Ascending aorta (tissue), 2 donors: Measurements from ENCODE around the gene CSF1R. TPM values are rescaled to one million over a fixed set of nuclear protein-coding genes. Genes with fewer than 3 reads are reported as not detected.

Source experiments
- DNase-seq, 2 donors: peaks; one replicate each; pipeline ENCODE4 v3.0.0-alpha.2; 2019; ENCODE audit warnings: low spot score in 2 of 2
- H3K27ac ChIP-seq, 2 donors: fragments of 200-600 bp; sonication (generic); one replicate each; pipeline ENCODE4 v1.5.1; 2016 to 2017; ENCODE audit warnings: mild to moderate bottlenecking in 1 of 2
- H3K27me3 ChIP-seq: fragments of 200-600 bp; sonication (generic); one replicate; pipeline ENCODE4 v1.5.1; 2017
- H3K36me3 ChIP-seq, 2 donors: fragments of 200-600 bp; sonication (generic); one replicate each; pipeline ENCODE4 v1.5.1; 2016
- H3K4me1 ChIP-seq, 2 donors: fragments of 200-600 bp; sonication (generic); one replicate each; pipeline ENCODE4 v1.5.1; 2016 to 2017; ENCODE audit warnings: mild to moderate bottlenecking in 1 of 2
- H3K4me3 ChIP-seq, 2 donors: fragments of 200-600 bp; sonication (generic); one replicate each; pipeline ENCODE4 v1.5.1; 2016 to 2017; ENCODE audit warnings: mild to moderate bottlenecking in 1 of 2
- H3K9me3 ChIP-seq, 2 donors: fragments of 200-600 bp; sonication (generic); one replicate each; pipeline ENCODE4 v1.5.1; 2016
- intact Hi-C: fragments of 100-400 bp; cut with DNase I; formaldehyde crosslinking; loops from one replicate; pipeline ENCODE4 v1.15.1; 2023
- total RNA-seq: library from RNA; depleted of rRNA; stranded (reverse); fragments of >200 nt; gene quantifications from one replicate; pipeline ENCODE4 v1.1.0, GENCODE V29; 2016
- TF ChIP-seq, protein P1 (sequence below), 3 experiments: fragments of 200-600 bp in 2 of 3; fragments of 450-650 bp in 1 of 3; sonication (generic) in 2 of 3; IDR thresholded peaks; one replicate each; pipeline ENCODE4 v1.5.1; 2016 to 2019; ENCODE audit warnings: antibody characterized with exemption in 3 of 3, mild to moderate bottlenecking in 1 of 3, moderate library complexity in 1 of 3

The CSF1R gene
- total RNA-seq, 1 donor from 2014 or later, result 70.9 TPM

DNA sequence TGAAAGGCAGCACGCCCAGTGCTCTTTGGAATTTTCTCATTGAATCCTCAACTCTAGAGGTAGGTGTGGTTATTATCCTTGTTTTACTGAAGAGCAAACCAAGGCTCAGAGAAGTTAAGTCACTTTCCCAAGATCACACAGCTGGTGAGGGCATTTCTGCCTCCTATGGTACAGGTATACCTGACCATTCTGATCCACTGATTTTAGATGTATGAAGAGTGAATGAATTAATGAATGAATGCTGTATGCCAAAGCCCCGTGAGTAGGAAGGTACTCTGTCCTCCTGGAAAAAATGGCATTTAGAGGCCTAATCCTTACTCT is 18.2 kb upstream of the CSF1R start:
- no peak for DNase-seq
- no peaks in the 10 kb centered on the region for H3K27me3 ChIP-seq
- no peaks in the 10 kb centered on the region for H3K9me3 ChIP-seq
- intact Hi-C loops, result no loop called here
- H3K36me3 ChIP-seq, result no peaks in the 10 kb centered on the region
- no peaks in the 10 kb centered on the region for H3K4me1 ChIP-seq
- no peak overlapping the region for H3K27ac ChIP-seq
- TF ChIP-seq, protein P1, sequence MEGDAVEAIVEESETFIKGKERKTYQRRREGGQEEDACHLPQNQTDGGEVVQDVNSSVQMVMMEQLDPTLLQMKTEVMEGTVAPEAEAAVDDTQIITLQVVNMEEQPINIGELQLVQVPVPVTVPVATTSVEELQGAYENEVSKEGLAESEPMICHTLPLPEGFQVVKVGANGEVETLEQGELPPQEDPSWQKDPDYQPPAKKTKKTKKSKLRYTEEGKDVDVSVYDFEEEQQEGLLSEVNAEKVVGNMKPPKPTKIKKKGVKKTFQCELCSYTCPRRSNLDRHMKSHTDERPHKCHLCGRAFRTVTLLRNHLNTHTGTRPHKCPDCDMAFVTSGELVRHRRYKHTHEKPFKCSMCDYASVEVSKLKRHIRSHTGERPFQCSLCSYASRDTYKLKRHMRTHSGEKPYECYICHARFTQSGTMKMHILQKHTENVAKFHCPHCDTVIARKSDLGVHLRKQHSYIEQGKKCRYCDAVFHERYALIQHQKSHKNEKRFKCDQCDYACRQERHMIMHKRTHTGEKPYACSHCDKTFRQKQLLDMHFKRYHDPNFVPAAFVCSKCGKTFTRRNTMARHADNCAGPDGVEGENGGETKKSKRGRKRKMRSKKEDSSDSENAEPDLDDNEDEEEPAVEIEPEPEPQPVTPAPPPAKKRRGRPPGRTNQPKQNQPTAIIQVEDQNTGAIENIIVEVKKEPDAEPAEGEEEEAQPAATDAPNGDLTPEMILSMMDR (IDR thresholded peaks at IDR 0.05), result no peak
- H3K4me3 ChIP-seq, result no peak overlapping the region

DNA sequence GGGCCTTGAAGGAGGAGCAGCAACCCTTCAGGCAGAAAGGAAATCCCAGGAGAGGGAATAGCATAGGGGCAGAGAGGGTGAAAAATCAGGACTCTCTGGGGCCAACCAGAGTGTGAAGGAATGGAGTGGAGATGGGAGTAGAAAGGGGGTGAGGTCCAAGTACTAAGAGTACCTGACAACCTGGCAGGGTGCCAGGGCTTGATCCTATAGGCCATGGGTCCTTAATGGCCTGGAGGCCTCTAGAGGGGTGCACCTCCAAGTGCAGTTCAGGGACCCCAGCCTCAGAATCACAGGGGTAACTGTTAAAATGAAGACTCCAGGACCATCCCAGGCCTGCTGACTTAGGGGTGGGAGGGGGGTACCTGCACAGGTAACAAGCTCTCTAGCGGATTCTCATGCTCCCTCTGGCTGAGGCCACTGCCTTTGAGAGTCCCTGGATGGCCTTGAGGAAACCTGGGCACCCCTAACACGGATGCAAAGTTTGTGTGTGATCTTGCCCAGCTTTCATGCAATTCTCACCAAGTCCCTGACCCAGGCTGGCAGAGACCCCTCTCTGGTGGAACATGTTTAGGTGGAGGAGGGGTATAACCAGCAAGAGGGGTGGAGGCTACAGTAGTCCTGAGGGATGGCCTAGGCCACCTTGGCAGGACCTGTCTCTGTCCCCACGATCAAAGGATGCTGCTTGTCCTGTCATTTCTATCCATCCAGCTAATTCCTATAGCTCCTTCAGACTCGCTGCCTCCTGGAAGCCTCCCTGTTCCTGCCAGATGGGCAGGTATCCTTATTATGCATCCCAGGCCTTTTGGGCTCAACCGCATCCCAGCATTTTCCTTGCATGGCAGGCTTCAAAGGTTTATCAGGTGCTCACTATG is 17.6 kb upstream of the CSF1R start:
- H3K27me3 ChIP-seq, result no peaks in the 10 kb centered on the region
- intact Hi-C loops, result no loop called here
- H3K36me3 ChIP-seq, result no peaks in the 10 kb centered on the region
- no peaks in the 10 kb centered on the region for H3K4me1 ChIP-seq
- TF ChIP-seq, protein P1 (IDR thresholded peaks at IDR 0.05), result no peak
- H3K9me3 ChIP-seq, result no peaks in the 10 kb centered on the region
- H3K27ac ChIP-seq, result no peak overlapping the region
- no peak overlapping the region for H3K4me3 ChIP-seq
- no peak for DNase-seq

- intact Hi-C loops, result no loop called here
- Histone ChIP-seq H3K9me3 (no peaks in the 10 kb centered on the region), H3K27me3 (no peaks in the 10 kb centered on the region), H3K36me3 (no peaks in the 10 kb centered on the region), H3K27ac (no peak overlapping the region), H3K4me1 (no peaks in the 10 kb centered on the region), H3K4me3 (no peak overlapping the region)
- DNase-seq, result no peak
- TF ChIP-seq, protein P1 (IDR thresholded peaks at IDR 0.05), result no peak
These were observed 14.7 kb upstream of the CSF1R start for GRCh38 chr5:150101023-150101422.

DNA sequence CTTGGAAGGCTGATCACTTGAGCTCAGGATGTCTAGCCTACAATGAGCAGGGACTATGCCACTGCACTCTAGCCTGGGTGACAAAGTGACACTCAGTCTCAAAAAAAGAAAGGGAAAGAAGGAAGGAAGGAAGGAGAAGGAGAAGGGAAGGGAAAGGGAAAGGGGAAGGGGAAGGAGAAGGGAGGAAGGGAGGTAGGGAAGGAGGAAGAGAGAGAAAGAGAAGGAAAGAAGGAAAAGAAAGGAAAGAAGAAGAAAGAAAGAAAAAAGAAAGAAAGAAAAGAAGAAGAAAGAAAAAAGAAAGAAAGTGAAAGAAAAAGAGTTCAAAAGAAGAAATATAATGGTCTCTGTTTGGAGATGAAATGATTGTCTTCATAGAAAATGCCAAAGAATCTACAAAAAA is 10.8 kb upstream of the CSF1R start:
- Histone ChIP-seq H3K36me3 (no peaks in the 10 kb centered on the region), H3K9me3 (no peaks in the 10 kb centered on the region), H3K27ac (no peak overlapping the region), H3K4me3 (no peak overlapping the region), H3K27me3 (no peaks in the 10 kb centered on the region), H3K4me1 (no peaks in the 10 kb centered on the region)
- intact Hi-C loops, result no loop called here
- TF ChIP-seq, protein P1 (IDR thresholded peaks at IDR 0.05), result no peak
- DNase-seq, result no peak

GRCh38 chr5:150092159-150092787 is 5.9 kb upstream of the CSF1R start:
- Histone ChIP-seq H3K9me3 (no peaks in the 10 kb centered on the region), H3K4me1 (no peaks in the 10 kb centered on the region), H3K36me3 (no peaks in the 10 kb centered on the region), H3K27me3 (no peaks in the 10 kb centered on the region), H3K4me3 (no peak overlapping the region), H3K27ac (no peak overlapping the region)
- intact Hi-C loops, result no loop called here
- DNase-seq, result no peak
- TF ChIP-seq, protein P1 (IDR thresholded peaks at IDR 0.05), result no peak
